Natural killer cell (primary cell): ENCODE measurements around the gene PPY. TPM values are rescaled to one million over a fixed set of nuclear protein-coding genes. Genes with fewer than 3 reads are reported as not detected.

Source experiments
- ATAC-seq, 3 donors: fragments of 150-1000 bp in 2 of 3; fragments of 200-7000 bp in 1 of 3; cut with Tn5 transposase; 1 replicate in 1 of 3; 2 replicates in 2 of 3; pipeline ENCODE4 v1.10.0; 2021; ENCODE audit warnings: mild to moderate bottlenecking in 2 of 3, moderate library complexity in 2 of 3
- DNase-seq, 2 donors: peaks; one replicate each; pipeline versions ENCODE4 v3.0.0 to v3.0.0-alpha.2; 2013 to 2021; ENCODE audit warnings: mixed read lengths in 1 of 2
- H3K27ac ChIP-seq: one replicate; pipeline ENCODE4 v1.5.1; 2013; ENCODE audit warnings: mild to moderate bottlenecking, low read length
- H3K27me3 ChIP-seq: one replicate; pipeline ENCODE4 v1.6.1; 2013; ENCODE audit warnings: low read length; ENCODE audit not compliant: control insufficient read depth, insufficient read depth
- H3K36me3 ChIP-seq: one replicate; pipeline ENCODE4 v1.6.1; 2013; ENCODE audit warnings: low read length; ENCODE audit not compliant: control insufficient read depth, insufficient read depth
- H3K4me1 ChIP-seq: one replicate; pipeline ENCODE4 v1.6.1; 2013; ENCODE audit warnings: low read length; ENCODE audit not compliant: control insufficient read depth, insufficient read depth
- H3K4me3 ChIP-seq: one replicate; pipeline ENCODE4 v1.5.1; 2013; ENCODE audit warnings: low read length
- H3K9me3 ChIP-seq: one replicate; pipeline ENCODE4 v1.6.1; 2013; ENCODE audit warnings: low read length; ENCODE audit not compliant: control insufficient read depth, insufficient read depth
- H3K27ac Mint-ChIP-seq, 2 donors: one replicate each; pipeline ENCODE4 v1.8.0; 2022; ENCODE audit warnings: mild to moderate bottlenecking in 2 of 2, mixed read lengths in 2 of 2, moderate library complexity in 1 of 2
- H3K27me3 Mint-ChIP-seq, 2 donors: one replicate each; pipeline ENCODE4 v1.8.0; 2022; ENCODE audit warnings: low read depth in 2 of 2, mixed read lengths in 2 of 2
- H3K36me3 Mint-ChIP-seq: one replicate; pipeline ENCODE4 v1.8.0; 2022; ENCODE audit warnings: mixed read lengths
- H3K4me1 Mint-ChIP-seq, 2 donors: one replicate each; pipeline ENCODE4 v1.8.0; 2022; ENCODE audit warnings: mixed read lengths in 2 of 2
- H3K4me3 Mint-ChIP-seq: one replicate; pipeline ENCODE4 v1.8.0; 2022; ENCODE audit warnings: mild to moderate bottlenecking, moderate library complexity, mixed read lengths
- H3K9me3 Mint-ChIP-seq, 2 donors: one replicate each; pipeline ENCODE4 v1.8.0; 2022; ENCODE audit warnings: mixed read lengths in 2 of 2
- WGBS: methylation state at CpG from one replicate; pipeline ENCODE4 v1.1.7; 2013; ENCODE audit warnings: missing lambda C conversion rate; ENCODE audit not compliant: insufficient coverage; 5-methylcytosine and 5-hydroxymethylcytosine counted together
- intact Hi-C: fragments of 100-400 bp; cut with micrococcal nuclease; formaldehyde crosslinking; loops from one replicate; pipeline ENCODE4 v1.14.2; 2022
- total RNA-seq, 4 donors: library from RNA; stranded (reverse); fragments of 120-200 nt in 1 of 4; gene quantifications; one replicate each; pipeline versions ENCODE4 v1.2.3 to v1.2.4, GENCODE V29; 2013 to 2022
- TF ChIP-seq, protein P1 (sequence below): fragments of 200-600 bp; IDR thresholded peaks from one replicate; pipeline ENCODE4 v1.8.0; 2022; ENCODE audit warnings: antibody characterized with exemption

Gene PPY
- total RNA-seq, 3 donors from 2014 or later (not counting 1 experiment from before 2014, with no cell fraction given): not detected

DNA sequence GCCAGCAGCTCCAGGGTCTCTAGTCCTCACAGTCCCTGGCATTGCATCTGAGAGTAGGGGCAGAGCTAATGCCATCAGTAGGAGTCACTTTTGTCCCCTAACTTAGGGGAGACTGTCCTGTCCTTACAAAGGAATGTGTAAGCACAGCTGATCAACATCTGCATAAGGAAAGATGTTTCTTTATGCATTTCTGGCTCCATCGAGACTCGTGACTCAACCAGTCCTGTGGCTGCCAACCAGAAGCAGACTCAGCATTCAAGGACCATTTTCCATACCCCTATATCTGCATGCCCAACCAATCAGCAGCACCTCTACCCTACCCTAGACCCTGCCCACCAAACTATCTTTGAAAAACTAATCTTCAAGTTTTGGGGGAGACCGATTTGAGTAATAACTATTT lies 26.7 kb downstream of the PPY start:
- 94% methylated on average over 3 of the region's 3 CpGs for WGBS
- no peak overlapping the region for H3K4me3 Mint-ChIP-seq
- peaks cover 0 to 9% of the 10 kb centered on the region in 2 donors for H3K4me1 Mint-ChIP-seq
- no peak overlapping the region for H3K4me3 ChIP-seq
- no peaks in the 10 kb centered on the region for H3K9me3 Mint-ChIP-seq
- peaks cover 2% of the 10 kb centered on the region for H3K27me3 ChIP-seq
- peaks cover 0 to 6% of the 10 kb centered on the region in 2 donors for H3K27me3 Mint-ChIP-seq
- no peak for ATAC-seq
- TF ChIP-seq, protein P1, sequence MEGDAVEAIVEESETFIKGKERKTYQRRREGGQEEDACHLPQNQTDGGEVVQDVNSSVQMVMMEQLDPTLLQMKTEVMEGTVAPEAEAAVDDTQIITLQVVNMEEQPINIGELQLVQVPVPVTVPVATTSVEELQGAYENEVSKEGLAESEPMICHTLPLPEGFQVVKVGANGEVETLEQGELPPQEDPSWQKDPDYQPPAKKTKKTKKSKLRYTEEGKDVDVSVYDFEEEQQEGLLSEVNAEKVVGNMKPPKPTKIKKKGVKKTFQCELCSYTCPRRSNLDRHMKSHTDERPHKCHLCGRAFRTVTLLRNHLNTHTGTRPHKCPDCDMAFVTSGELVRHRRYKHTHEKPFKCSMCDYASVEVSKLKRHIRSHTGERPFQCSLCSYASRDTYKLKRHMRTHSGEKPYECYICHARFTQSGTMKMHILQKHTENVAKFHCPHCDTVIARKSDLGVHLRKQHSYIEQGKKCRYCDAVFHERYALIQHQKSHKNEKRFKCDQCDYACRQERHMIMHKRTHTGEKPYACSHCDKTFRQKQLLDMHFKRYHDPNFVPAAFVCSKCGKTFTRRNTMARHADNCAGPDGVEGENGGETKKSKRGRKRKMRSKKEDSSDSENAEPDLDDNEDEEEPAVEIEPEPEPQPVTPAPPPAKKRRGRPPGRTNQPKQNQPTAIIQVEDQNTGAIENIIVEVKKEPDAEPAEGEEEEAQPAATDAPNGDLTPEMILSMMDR: no peak
- H3K36me3 Mint-ChIP-seq: no peaks in the 10 kb centered on the region
- no peaks in the 10 kb centered on the region for H3K36me3 ChIP-seq
- no peak for DNase-seq
- no peaks in the 10 kb centered on the region for H3K9me3 ChIP-seq
- intact Hi-C loops: no loop called here
- no peak overlapping the region for H3K27ac Mint-ChIP-seq
- H3K4me1 ChIP-seq: peaks cover 18% of the 10 kb centered on the region
- no peak overlapping the region for H3K27ac ChIP-seq

GRCh38 chr17:43914451-43914850 lies 27.8 kb downstream of the PPY start:
- no peak overlapping the region for H3K27ac Mint-ChIP-seq
- H3K4me1 Mint-ChIP-seq: peaks cover 0 to 9% of the 10 kb centered on the region in 2 donors
- WGBS: 91% methylated on average over 1 of the region's 2 CpGs
- Histone ChIP-seq H3K4me1 (peaks cover 18% of the 10 kb centered on the region), H3K9me3 (no peaks in the 10 kb centered on the region), H3K27me3 (peaks cover 2% of the 10 kb centered on the region), H3K36me3 (no peaks in the 10 kb centered on the region), H3K4me3 (no peak overlapping the region), H3K27ac (no peak overlapping the region)
- TF ChIP-seq, protein P1: no peak
- H3K36me3 Mint-ChIP-seq: no peaks in the 10 kb centered on the region
- intact Hi-C loops: no loop called here
- H3K4me3 Mint-ChIP-seq: no peak overlapping the region
- H3K27me3 Mint-ChIP-seq: peaks cover 0 to 4% of the 10 kb centered on the region in 2 donors
- ATAC-seq (no peak), DNase-seq (no peak)
- H3K9me3 Mint-ChIP-seq: no peaks in the 10 kb centered on the region

GRCh38 chr17:43913584-43913983 lies 28.7 kb downstream of the PPY start:
- Mint-ChIP-seq H3K36me3 (no peaks in the 10 kb centered on the region), H3K27me3 (no peaks in the 10 kb centered on the region), H3K4me3 (no peak overlapping the region), H3K9me3 (no peaks in the 10 kb centered on the region), H3K4me1 (peaks cover 0 to 9% of the 10 kb centered on the region in 2 donors), H3K27ac (no peak overlapping the region)
- TF ChIP-seq, protein P1: no peak
- peaks cover 18% of the 10 kb centered on the region for H3K4me1 ChIP-seq
- intact Hi-C loops: no loop called here
- DNase-seq (no peak), ATAC-seq (no peak)
- H3K9me3 ChIP-seq: no peaks in the 10 kb centered on the region
- H3K27me3 ChIP-seq: peaks cover 2% of the 10 kb centered on the region
- H3K4me3 ChIP-seq: no peak overlapping the region
- H3K27ac ChIP-seq: no peak overlapping the region
- no peaks in the 10 kb centered on the region for H3K36me3 ChIP-seq
- whole genome bisulfite sequencing: 85% methylated on average over 5 of the region's 6 CpGs

GRCh38 chr17:43912635-43913304 lies 29.5 kb downstream of the PPY start:
- Mint-ChIP-seq H3K27me3 (peaks cover 0 to 5% of the 10 kb centered on the region in 2 donors), H3K36me3 (no peaks in the 10 kb centered on the region), H3K9me3 (no peaks in the 10 kb centered on the region), H3K27ac (no peak overlapping the region), H3K4me1 (peaks cover 0 to 5% of the 10 kb centered on the region in 2 donors), H3K4me3 (no peak overlapping the region)
- ATAC-seq (peak in 1 of 3 donors; percentile 45), DNase-seq (no peak)
- intact Hi-C loops: no loop called here
- no peaks in the 10 kb centered on the region for H3K36me3 ChIP-seq
- no peak overlapping the region for H3K4me3 ChIP-seq
- H3K27ac ChIP-seq: no peak overlapping the region
- WGBS: 85% methylated on average over 4 of the region's 4 CpGs
- TF ChIP-seq, protein P1: no peak
- H3K27me3 ChIP-seq: peaks cover 10% of the 10 kb centered on the region
- peaks cover 19% of the 10 kb centered on the region for H3K4me1 ChIP-seq
- H3K9me3 ChIP-seq: no peaks in the 10 kb centered on the region
